ENCODE data around the gene CCR2.
"Not testable (repeated sequence)": the region's sequence is repeated elsewhere in the genome, so short reads cannot be mapped to it uniquely, and the experiment has no call there.

Gene CCR2

DNA sequence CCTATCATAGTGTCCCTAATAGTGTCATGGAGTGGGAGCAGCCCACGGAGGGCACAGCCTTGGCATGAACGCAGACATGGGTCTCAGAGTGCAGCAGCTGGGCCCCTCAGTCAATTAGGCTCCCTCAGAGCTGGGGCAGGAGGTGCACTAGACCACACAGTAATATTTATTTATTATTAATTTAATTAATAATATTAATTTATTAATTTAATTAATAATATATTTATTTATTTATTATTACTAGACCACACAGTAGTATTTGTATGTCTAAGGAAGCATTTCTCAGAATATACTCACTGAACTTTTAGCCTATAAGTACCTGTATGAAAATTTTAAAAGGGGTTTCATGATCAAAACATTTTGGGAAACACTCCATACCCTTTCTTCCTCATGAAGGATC is 47.7 kb downstream of the CCR2 start:
- no peak overlapping the region for H3K18ac ChIP-seq (ENCODE audit: low read length)
- H2BK15ac ChIP-seq (replicated peaks; ENCODE audit: low read depth): no peak overlapping the region
- WGBS (ENCODE audit: extremely low coverage, insufficient coverage, low lambda C conversion rate): no CpG with 5 or more reads among the region's 2 CpGs
- H3K4me2 ChIP-seq (ENCODE audit: low read length): no peak overlapping the region
- no peak overlapping the region for H4K8ac ChIP-seq (ENCODE audit: low read depth, low read length)
- peaks cover 7% of the 10 kb centered on the region for H3K4me1 ChIP-seq (ENCODE audit: control insufficient read depth, low read depth, low read length)
- no peak overlapping the region for H3K9ac ChIP-seq (ENCODE audit: low read length)
- no peak for DNase-seq
- no peak overlapping the region for H3K4ac ChIP-seq (ENCODE audit: low read depth, low read length)
- H3K27me3 ChIP-seq (ENCODE audit: insufficient read depth, low read length, poor library complexity): no peaks in the 10 kb centered on the region
- no peak overlapping the region for H3K27ac ChIP-seq (ENCODE audit: low read depth, low read length)
- H3K23ac ChIP-seq (ENCODE audit: low read length): no peak overlapping the region
- H3K79me2 ChIP-seq (ENCODE audit: control insufficient read depth, insufficient read depth, low read length): no peaks in the 10 kb centered on the region
- no peak overlapping the region for H3K4me3 ChIP-seq (ENCODE audit: low read length)
- H3K36me3 ChIP-seq (ENCODE audit: control insufficient read depth, insufficient read depth, low read length): no peaks in the 10 kb centered on the region
- no peak overlapping the region for H2BK5ac ChIP-seq (ENCODE audit: low read length)
- no peak overlapping the region for H3K56ac ChIP-seq (ENCODE audit: low read length)
- peak overlapping the region; percentile 85 for H2AK5ac ChIP-seq (ENCODE audit: low read length)
- no peak overlapping the region for H4K5ac ChIP-seq (ENCODE audit: low read length)
- no peak overlapping the region for H2BK120ac ChIP-seq (ENCODE audit: low read depth, low read length)
- H3K79me1 ChIP-seq (ENCODE audit: low read length): no peaks in the 10 kb centered on the region

DNA sequence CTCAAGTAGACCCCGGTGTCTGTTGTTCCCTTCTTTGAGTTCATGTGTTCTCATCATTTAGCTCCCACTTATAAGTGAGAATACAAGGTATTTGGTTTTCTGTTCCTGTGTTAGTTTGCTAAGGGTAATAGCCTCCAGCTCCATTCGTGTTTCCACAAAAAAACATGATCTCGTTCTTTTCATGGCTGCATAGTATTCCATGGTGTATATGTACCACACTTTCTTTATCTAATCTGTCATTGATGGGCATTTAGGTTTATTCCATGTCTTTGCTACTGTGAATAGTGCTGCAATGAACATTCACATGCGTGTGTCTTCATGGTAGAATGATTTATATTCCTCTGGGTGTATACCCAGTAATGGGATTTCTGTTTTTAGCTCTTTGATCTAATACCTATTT is 49.0 kb downstream of the CCR2 start:
- H3K27ac ChIP-seq (ENCODE audit: low read depth, low read length); H3K4me2 ChIP-seq (ENCODE audit: low read length); H4K8ac ChIP-seq (ENCODE audit: low read depth, low read length); H3K36me3 ChIP-seq (ENCODE audit: control insufficient read depth, insufficient read depth, low read length); H2BK15ac ChIP-seq (replicated peaks; ENCODE audit: low read depth); H3K4me1 ChIP-seq (ENCODE audit: control insufficient read depth, low read depth, low read length); H2BK5ac ChIP-seq (ENCODE audit: low read length); H3K4ac ChIP-seq (ENCODE audit: low read depth, low read length); H3K23ac ChIP-seq (ENCODE audit: low read length); H3K9ac ChIP-seq (ENCODE audit: low read length); H3K27me3 ChIP-seq (ENCODE audit: insufficient read depth, low read length, poor library complexity); H3K4me3 ChIP-seq (ENCODE audit: low read length); H3K56ac ChIP-seq (ENCODE audit: low read length); H2AK5ac ChIP-seq (ENCODE audit: low read length); H3K18ac ChIP-seq (ENCODE audit: low read length); H3K79me1 ChIP-seq (ENCODE audit: low read length); DNase-seq; H3K79me2 ChIP-seq (ENCODE audit: control insufficient read depth, insufficient read depth, low read length); H2BK120ac ChIP-seq (ENCODE audit: low read depth, low read length); H4K5ac ChIP-seq (ENCODE audit: low read length): not testable (repeated sequence)
- no CpG with 5 or more reads among the region's 4 CpGs for WGBS (ENCODE audit: extremely low coverage, insufficient coverage, low lambda C conversion rate)

- H3K79me1 ChIP-seq (ENCODE audit: low read length): no peaks in the 10 kb centered on the region
- H3K9ac ChIP-seq (ENCODE audit: low read length): no peak overlapping the region
- H2BK120ac ChIP-seq (ENCODE audit: low read depth, low read length): no peak overlapping the region
- DNase-seq: no peak
- H2BK15ac ChIP-seq (replicated peaks; ENCODE audit: low read depth): no peak overlapping the region
- H3K79me2 ChIP-seq (ENCODE audit: control insufficient read depth, insufficient read depth, low read length): no peaks in the 10 kb centered on the region
- no peaks in the 10 kb centered on the region for H3K36me3 ChIP-seq (ENCODE audit: control insufficient read depth, insufficient read depth, low read length)
- no peak overlapping the region for H3K4ac ChIP-seq (ENCODE audit: low read depth, low read length)
- H3K4me1 ChIP-seq (ENCODE audit: control insufficient read depth, low read depth, low read length): peaks cover 1% of the 10 kb centered on the region
- no peaks in the 10 kb centered on the region for H3K27me3 ChIP-seq (ENCODE audit: insufficient read depth, low read length, poor library complexity)
- no CpG with 5 or more reads among the region's 11 CpGs for WGBS (ENCODE audit: extremely low coverage, insufficient coverage, low lambda C conversion rate)
- H4K5ac ChIP-seq (ENCODE audit: low read length): no peak overlapping the region
- H2AK5ac ChIP-seq (ENCODE audit: low read length): no peak overlapping the region
- no peak overlapping the region for H3K56ac ChIP-seq (ENCODE audit: low read length)
- H3K4me2 ChIP-seq (ENCODE audit: low read length): no peak overlapping the region
- H3K4me3 ChIP-seq (ENCODE audit: low read length): no peak overlapping the region
- no peak overlapping the region for H3K27ac ChIP-seq (ENCODE audit: low read depth, low read length)
- no peak overlapping the region for H4K8ac ChIP-seq (ENCODE audit: low read depth, low read length)
- H3K23ac ChIP-seq (ENCODE audit: low read length): no peak overlapping the region
- no peak overlapping the region for H3K18ac ChIP-seq (ENCODE audit: low read length)
- H2BK5ac ChIP-seq (ENCODE audit: low read length): no peak overlapping the region
Observed at GRCh38 chr3:46405301-46406019, 51.5 kb downstream of the CCR2 start.

GRCh38 chr3:46406443-46406787 is 52.5 kb downstream of the CCR2 start:
- no peak overlapping the region for H3K56ac ChIP-seq (ENCODE audit: low read length)
- no peak overlapping the region for H3K27ac ChIP-seq (ENCODE audit: low read depth, low read length)
- H3K4ac ChIP-seq (ENCODE audit: low read depth, low read length): no peak overlapping the region
- no peak overlapping the region for H2AK5ac ChIP-seq (ENCODE audit: low read length)
- no peak overlapping the region for H2BK5ac ChIP-seq (ENCODE audit: low read length)
- H3K4me3 ChIP-seq (ENCODE audit: low read length): no peak overlapping the region
- no peaks in the 10 kb centered on the region for H3K36me3 ChIP-seq (ENCODE audit: control insufficient read depth, insufficient read depth, low read length)
- H3K27me3 ChIP-seq (ENCODE audit: insufficient read depth, low read length, poor library complexity): no peaks in the 10 kb centered on the region
- H4K5ac ChIP-seq (ENCODE audit: low read length): no peak overlapping the region
- H3K23ac ChIP-seq (ENCODE audit: low read length): no peak overlapping the region
- no CpG with 5 or more reads among the region's 4 CpGs for WGBS (ENCODE audit: extremely low coverage, insufficient coverage, low lambda C conversion rate)
- H3K18ac ChIP-seq (ENCODE audit: low read length): no peak overlapping the region
- no peak for DNase-seq
- H3K79me2 ChIP-seq (ENCODE audit: control insufficient read depth, insufficient read depth, low read length): no peaks in the 10 kb centered on the region
- no peak overlapping the region for H2BK120ac ChIP-seq (ENCODE audit: low read depth, low read length)
- H3K79me1 ChIP-seq (ENCODE audit: low read length): no peaks in the 10 kb centered on the region
- H3K9ac ChIP-seq (ENCODE audit: low read length): no peak overlapping the region
- no peak overlapping the region for H3K4me2 ChIP-seq (ENCODE audit: low read length)
- no peak overlapping the region for H4K8ac ChIP-seq (ENCODE audit: low read depth, low read length)
- no peaks in the 10 kb centered on the region for H3K4me1 ChIP-seq (ENCODE audit: control insufficient read depth, low read depth, low read length)
- H2BK15ac ChIP-seq (replicated peaks; ENCODE audit: low read depth): no peak overlapping the region

DNA sequence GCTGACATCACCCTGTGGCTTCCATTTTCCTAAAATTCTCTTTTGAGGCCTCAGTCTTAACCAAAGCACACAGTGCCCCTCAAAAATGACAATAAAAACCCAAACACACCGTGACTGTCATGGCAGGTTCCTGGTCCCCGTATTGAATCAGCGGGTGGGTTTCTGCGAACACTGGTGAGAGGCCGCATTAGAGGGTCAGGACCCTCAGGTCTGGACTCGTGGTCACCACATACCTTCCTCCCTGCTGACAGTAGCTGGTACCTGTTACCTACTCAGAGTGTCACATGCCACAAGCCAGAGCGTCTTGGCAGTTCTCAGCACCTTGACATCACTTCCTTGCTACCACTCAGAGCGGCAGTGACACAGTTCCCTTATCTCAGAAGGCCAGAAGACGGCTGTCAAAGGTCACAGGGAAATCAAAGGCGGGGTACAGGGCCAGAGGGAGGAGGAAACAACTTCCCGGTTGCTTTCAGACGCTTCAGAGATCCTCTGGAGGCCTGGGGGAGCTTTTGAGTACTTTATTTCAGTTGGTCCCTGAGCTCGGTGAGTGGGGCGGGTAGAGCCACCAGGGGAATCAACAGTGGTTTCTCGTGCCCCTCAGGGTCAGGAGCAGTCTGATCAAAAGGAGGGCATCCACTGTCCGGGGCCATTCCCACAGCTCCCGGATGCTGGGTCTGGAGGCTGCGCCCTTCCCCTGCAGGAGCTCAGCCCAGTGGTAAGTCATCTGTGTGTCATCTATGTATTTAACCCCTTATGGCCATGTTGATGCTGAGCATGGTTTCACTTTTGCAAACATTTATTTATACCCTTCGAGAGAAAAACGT is 53.1 kb downstream of the CCR2 start, which contains the start of the genes CCR5AS and CCRL2:
CCR5AS (minus strand) TSS at position 279 of the 824 bp plus-strand sequence.
CCRL2 (plus strand) TSS at position 472 of the 824 bp plus-strand sequence. CDS start 821 bp downstream, outside the sequence.
- no peaks in the 10 kb centered on the region for H3K79me2 ChIP-seq (ENCODE audit: control insufficient read depth, insufficient read depth, low read length)
- no peak within 1 kb of the TSS for H4K8ac ChIP-seq (ENCODE audit: low read depth, low read length)
- no peak within 1 kb of the TSS for H4K5ac ChIP-seq (ENCODE audit: low read length)
- no peaks in the 10 kb centered on the region for H3K4me1 ChIP-seq (ENCODE audit: control insufficient read depth, low read depth, low read length)
- H3K79me1 ChIP-seq (ENCODE audit: low read length): no peaks in the 10 kb centered on the region
- no peaks in the 10 kb centered on the region for H3K36me3 ChIP-seq (ENCODE audit: control insufficient read depth, insufficient read depth, low read length)
- no peak within 1 kb of the TSS for H3K18ac ChIP-seq (ENCODE audit: low read length)
- H2AK5ac ChIP-seq (ENCODE audit: low read length): no peak within 1 kb of the TSS
- DNase-seq: peak; percentile 32
- no peak within 1 kb of the TSS for H2BK120ac ChIP-seq (ENCODE audit: low read depth, low read length)
- no peak within 1 kb of the TSS for H3K4me3 ChIP-seq (ENCODE audit: low read length)
- no peaks in the 10 kb centered on the region for H3K27me3 ChIP-seq (ENCODE audit: insufficient read depth, low read length, poor library complexity)
- no peak within 1 kb of the TSS for H3K23ac ChIP-seq (ENCODE audit: low read length)
- no peak within 1 kb of the TSS for H2BK5ac ChIP-seq (ENCODE audit: low read length)
- no peak within 1 kb of the TSS for H3K4me2 ChIP-seq (ENCODE audit: low read length)
- H3K56ac ChIP-seq (ENCODE audit: low read length): no peak within 1 kb of the TSS
- no CpG with 5 or more reads among the region's 20 CpGs for WGBS (ENCODE audit: extremely low coverage, insufficient coverage, low lambda C conversion rate)
- H3K9ac ChIP-seq (ENCODE audit: low read length): no peak within 1 kb of the TSS
- no peak within 1 kb of the TSS for H2BK15ac ChIP-seq (replicated peaks; ENCODE audit: low read depth)
- no peak within 1 kb of the TSS for H3K27ac ChIP-seq (ENCODE audit: low read depth, low read length)
- H3K4ac ChIP-seq (ENCODE audit: low read depth, low read length): no peak within 1 kb of the TSS

Data from mesendoderm (in vitro differentiated cells).